HG02623 (cell line): ENCODE results near the gene C4orf50.

Experiments used
- ATAC-seq: cut with Tn5 transposase; IDR thresholded peaks from one replicate; pipeline ENCODE4 v1.9.1; 2021; ENCODE audit warnings: moderate library complexity; ENCODE audit not compliant: unreplicated experiment

C4orf50 gene

DNA sequence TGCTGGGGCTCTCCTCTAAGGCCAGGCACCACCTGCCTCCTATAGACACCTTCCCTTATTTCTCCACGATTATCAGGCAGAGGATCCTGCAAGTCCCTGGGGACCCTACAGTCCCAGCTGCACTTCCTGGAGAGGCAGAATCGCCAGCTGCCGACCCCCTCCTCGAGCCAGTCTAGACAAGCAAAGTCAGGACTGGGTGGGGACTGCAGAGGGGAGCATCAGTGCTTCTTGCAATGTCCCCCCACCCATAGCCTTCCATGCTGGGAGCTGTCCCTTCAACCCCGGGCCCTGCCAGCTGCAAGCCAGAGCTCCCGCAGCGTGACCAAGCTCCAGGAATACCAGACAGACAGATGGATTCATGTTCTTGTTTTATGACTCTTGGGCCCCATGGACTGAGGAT, 124.0 kb downstream of the C4orf50 start:
- no peak for ATAC-seq

- ATAC-seq: no peak
These were observed 124.6 kb downstream of the C4orf50 start for GRCh38 chr4:5893591-5893990.

GRCh38 chr4:5893004-5893580, 125.1 kb downstream of the C4orf50 start, which contains the start of gene CRMP1:
TSS of gene CRMP1 (minus strand) at chr4:5893086. CDS start at chr4:5892969, 117 bp downstream.
- no peak for ATAC-seq

GRCh38 chr4:5892323-5893003, 125.8 kb downstream of the C4orf50 start:
- ATAC-seq: no peak

GRCh38 chr4:5891563-5892322, 126.5 kb downstream of the C4orf50 start:
- no peak for ATAC-seq

GRCh38 chr4:5890063-5890727, 128.0 kb downstream of the C4orf50 start:
- ATAC-seq: no peak

- no peak for ATAC-seq
These were observed 129.1 kb downstream of the C4orf50 start for GRCh38 chr4:5889002-5889696.

DNA sequence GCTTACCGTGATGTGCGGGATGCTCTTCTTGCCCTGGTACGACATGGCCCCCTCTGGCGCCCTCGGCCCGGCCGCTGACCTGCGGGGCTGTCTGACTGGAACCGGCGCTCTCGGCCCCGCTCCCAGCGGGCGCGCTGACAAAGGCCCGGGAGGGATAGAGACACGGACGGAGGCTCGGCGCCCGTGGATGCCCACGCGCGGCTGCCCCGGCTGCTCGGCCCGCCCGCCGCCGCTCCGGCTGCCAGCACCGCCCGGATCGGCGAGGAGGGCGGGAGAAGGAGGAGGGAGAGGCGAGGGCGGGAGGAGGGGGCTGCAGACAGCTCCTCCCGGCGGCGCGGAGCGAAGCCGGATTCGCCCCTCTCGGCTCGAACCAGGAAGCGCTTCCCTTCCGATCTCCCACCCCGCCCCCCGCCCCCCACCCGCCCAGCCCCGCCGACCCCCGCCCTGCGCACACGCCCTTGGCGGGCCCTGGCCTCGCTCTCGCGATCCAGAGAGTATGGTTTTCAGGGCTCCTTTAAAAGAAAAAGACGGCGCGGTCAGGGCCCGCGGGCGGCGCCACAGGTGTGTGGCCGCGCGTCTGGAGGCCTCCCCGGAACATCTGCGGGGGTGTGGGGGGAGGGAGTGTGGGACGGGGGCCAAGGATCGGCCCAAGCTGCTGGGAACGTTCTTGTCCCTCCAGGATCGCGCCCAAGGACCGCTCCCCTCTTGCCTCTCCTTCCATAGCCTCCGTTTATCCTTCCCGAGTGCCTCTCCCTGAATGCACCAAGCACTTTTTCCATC, 129.8 kb downstream of the C4orf50 start:
- no peak for ATAC-seq

- no peak for ATAC-seq
These were observed 130.6 kb downstream of the C4orf50 start for GRCh38 chr4:5887361-5888221.

- ATAC-seq: no peak
These were observed 131.2 kb downstream of the C4orf50 start for GRCh38 chr4:5887011-5887360.

DNA sequence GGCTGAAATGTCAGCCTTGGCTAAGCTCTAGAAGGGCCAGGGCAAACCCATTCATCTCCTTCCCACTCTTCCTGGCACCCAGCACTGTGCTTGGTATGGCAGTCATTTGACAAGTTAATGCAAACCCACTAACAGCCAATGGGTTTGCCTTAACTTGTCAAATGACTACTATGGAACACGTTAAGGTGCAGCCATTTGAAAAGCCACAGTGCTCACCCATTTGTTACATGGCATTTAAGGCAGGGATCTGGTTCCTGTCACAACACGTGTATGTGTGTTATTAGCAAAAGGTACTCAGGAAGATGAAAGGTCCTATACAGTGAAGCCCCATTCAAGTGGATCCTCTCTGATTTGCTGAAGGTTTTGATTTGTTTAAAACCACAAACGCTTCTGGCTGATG, 132.5 kb downstream of the C4orf50 start:
- no peak for ATAC-seq

DNA sequence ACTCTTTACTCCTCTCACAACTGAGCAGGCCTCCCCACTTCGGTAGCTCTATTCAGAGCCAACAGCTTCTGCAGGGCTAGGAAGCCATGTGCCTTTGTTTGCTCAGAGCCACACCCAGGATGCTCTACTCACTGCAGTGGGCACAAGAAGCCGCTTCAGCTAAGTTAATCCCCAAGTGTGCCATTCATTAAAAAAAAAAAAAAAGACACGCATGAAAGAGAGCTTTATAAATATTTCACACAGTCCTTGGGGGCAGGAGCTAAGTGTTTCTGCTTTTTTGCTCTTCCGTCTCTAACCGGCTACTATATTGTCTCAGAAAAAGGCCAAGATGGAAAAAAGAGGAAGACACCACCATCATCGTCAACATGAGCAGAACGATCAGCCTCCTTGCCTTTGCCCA, 133.4 kb downstream of the C4orf50 start:
- ATAC-seq: no peak

DNA sequence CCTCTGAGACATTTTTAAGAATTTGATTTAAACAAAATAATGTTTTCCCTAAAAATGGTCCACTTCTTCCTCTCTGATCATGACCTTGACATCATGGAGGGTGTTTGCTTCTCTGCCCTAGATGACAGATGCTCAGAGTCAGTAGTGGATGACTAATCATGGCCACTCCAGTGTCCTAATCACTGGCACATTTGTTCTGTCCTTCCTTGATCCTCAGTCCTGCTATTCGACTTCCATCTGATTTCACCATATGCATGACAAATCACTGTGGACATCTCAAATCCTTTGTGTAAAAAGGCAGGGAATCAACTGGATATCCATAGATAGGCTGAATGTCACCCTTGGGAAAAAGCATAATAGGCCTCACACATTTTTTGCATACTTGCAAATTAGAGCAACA, 134.3 kb downstream of the C4orf50 start:
- no peak for ATAC-seq

DNA sequence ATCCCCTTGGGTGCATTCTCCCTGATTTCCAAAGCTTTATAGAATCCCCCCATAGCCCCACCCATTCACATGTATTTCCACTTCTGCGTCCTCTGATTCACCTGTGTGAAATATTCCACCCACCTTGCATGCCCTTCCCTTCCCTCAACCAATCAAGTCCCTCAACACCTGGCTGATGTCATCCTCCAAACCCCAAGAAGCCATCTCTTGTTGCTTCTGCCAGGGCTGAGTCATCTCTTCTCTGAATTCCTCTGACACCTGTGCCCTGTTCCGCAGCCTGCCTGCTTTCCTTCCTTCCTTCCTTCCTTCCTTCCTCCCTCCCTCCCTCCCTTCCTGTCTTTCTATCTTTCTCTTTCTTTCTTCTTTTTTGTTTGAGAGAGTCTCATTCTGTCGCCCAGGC, 135.3 kb downstream of the C4orf50 start:
- ATAC-seq: no peak

GRCh38 chr4:5881340-5881739, 136.9 kb downstream of the C4orf50 start:
- ATAC-seq: no peak

- ATAC-seq: no peak
These were observed 139.9 kb downstream of the C4orf50 start for GRCh38 chr4:5878359-5878758.

DNA sequence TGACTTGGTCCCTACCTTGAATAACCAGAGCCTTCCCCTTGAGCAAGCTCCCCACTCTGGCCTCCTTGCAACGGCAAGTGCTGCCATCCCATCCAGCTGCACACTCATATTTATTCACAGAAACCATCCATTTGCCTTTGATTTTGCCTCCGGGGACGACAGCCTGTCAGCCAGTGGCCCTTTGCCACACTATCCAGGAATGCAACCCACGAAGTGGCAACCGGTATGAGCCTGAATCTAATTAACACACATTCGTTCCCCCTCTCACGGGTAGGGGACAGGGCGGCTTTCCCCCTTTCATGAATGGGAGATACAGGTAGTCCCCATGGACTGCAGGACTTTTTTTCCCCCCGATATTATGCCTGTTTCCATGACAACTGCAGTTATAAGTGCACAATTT, 140.8 kb downstream of the C4orf50 start:
- no peak for ATAC-seq

DNA sequence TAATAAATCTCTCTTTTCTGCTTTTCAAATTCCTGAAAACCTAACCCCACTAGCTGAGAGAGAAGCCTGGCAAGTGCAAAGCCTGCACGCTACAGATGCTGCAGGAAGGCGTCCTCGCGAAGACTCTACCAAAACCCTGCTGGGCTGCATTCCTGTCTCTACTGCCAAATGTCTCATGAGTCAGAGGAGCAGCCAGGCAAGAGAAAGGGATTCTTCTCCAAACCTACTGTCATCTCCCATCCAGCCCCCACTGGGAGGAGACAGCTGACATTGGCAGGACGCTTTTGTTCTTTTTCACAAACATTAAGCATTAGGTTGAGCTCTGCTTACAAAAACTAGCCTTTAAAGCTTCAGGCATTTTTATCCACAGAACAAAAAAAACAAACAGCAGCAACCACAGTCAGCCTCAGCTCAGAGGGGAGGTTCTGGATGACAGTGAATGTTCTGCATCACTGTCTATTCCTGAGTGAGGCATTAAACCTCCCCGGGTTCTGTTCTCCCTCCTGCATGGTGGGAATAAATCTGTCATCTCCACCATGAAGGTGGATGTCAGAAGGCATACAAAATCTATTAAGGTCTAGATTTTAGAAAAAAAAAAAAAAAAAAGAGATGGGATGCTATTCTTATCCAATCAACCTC, 143.3 kb downstream of the C4orf50 start:
- ATAC-seq: no peak

DNA sequence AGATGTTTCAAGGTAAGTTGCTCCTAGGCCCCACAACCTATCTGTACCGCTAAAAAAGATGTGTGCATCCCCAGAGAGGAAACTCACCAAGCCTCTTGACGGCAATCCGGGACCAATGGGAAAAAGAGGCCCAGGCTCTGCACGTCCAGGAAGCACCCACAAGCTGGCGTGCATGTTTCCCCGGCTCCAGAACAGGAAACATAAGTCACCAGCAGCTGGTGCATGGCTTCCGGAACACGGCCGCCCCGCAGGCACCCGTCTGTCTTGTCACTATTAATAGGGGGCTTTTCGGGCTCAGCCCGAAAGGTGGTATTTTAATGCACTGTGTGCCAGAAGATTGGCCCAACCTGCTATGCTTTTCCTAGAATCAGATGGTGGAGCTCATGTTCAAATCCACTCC, 147.5 kb downstream of the C4orf50 start:
- no peak for ATAC-seq
